ENCODE measurements around the gene FHIT.

The FHIT gene

DNA sequence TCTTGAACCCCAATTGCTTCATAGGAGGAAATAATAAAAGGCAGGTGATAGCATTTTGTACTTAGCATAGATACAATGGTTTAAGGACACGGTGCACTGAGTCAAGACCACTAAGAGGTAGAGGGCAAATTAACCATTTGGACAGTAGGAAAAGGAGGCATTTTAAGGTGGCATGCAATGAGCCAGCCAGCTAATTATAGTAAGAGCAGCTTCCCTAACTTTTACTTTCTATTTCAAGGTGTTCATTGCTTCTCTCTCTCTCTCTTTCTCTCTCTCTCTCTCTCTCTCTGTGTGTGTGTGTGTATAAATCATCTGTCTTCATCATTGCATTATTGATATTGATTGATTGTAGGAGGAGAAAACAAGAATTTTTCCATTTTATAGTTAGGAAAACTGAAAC lies 1461.0 kb downstream of the FHIT start:
- Histone ChIP-seq H3K4me3 (ENCODE audit: low read depth, low read length) (no peak overlapping the region), H3K9ac (ENCODE audit: low read depth, low read length) (no peak overlapping the region), H3K4me1 (ENCODE audit: control insufficient read depth, insufficient read depth, low read length) (no peaks in the 10 kb centered on the region), H3K9me3 (ENCODE audit: control insufficient read depth, insufficient read depth, low read length) (no peaks in the 10 kb centered on the region), H3K36me3 (ENCODE audit: control insufficient read depth, insufficient read depth, low read length) (no peaks in the 10 kb centered on the region), H3K27me3 (ENCODE audit: control insufficient read depth, insufficient read depth, low read length) (no peaks in the 10 kb centered on the region)

GRCh38 chr3:59788801-59789200 lies 1462.5 kb downstream of the FHIT start:
- no peaks in the 10 kb centered on the region for H3K36me3 ChIP-seq (ENCODE audit: control insufficient read depth, insufficient read depth, low read length)
- no peaks in the 10 kb centered on the region for H3K9me3 ChIP-seq (ENCODE audit: control insufficient read depth, insufficient read depth, low read length)
- no peak overlapping the region for H3K9ac ChIP-seq (ENCODE audit: low read depth, low read length)
- no peaks in the 10 kb centered on the region for H3K27me3 ChIP-seq (ENCODE audit: control insufficient read depth, insufficient read depth, low read length)
- no peak overlapping the region for H3K4me3 ChIP-seq (ENCODE audit: low read depth, low read length)
- H3K4me1 ChIP-seq (ENCODE audit: control insufficient read depth, insufficient read depth, low read length): peaks cover 6% of the 10 kb centered on the region

GRCh38 chr3:59788133-59788532 lies 1463.1 kb downstream of the FHIT start:
- no peaks in the 10 kb centered on the region for H3K36me3 ChIP-seq (ENCODE audit: control insufficient read depth, insufficient read depth, low read length)
- no peak overlapping the region for H3K4me3 ChIP-seq (ENCODE audit: low read depth, low read length)
- no peak overlapping the region for H3K9ac ChIP-seq (ENCODE audit: low read depth, low read length)
- H3K9me3 ChIP-seq (ENCODE audit: control insufficient read depth, insufficient read depth, low read length): no peaks in the 10 kb centered on the region
- H3K27me3 ChIP-seq (ENCODE audit: control insufficient read depth, insufficient read depth, low read length): no peaks in the 10 kb centered on the region
- peaks cover 6% of the 10 kb centered on the region for H3K4me1 ChIP-seq (ENCODE audit: control insufficient read depth, insufficient read depth, low read length)

- no peaks in the 10 kb centered on the region for H3K27me3 ChIP-seq (ENCODE audit: control insufficient read depth, insufficient read depth, low read length)
- no peaks in the 10 kb centered on the region for H3K9me3 ChIP-seq (ENCODE audit: control insufficient read depth, insufficient read depth, low read length)
- H3K9ac ChIP-seq (ENCODE audit: low read depth, low read length): no peak overlapping the region
- H3K36me3 ChIP-seq (ENCODE audit: control insufficient read depth, insufficient read depth, low read length): no peaks in the 10 kb centered on the region
- H3K4me1 ChIP-seq (ENCODE audit: control insufficient read depth, insufficient read depth, low read length): peaks cover 6% of the 10 kb centered on the region
- no peak overlapping the region for H3K4me3 ChIP-seq (ENCODE audit: low read depth, low read length)
Observed at GRCh38 chr3:59786374-59786773, 1464.9 kb downstream of the FHIT start.

- H3K9me3 ChIP-seq (ENCODE audit: control insufficient read depth, insufficient read depth, low read length): no peaks in the 10 kb centered on the region
- H3K9ac ChIP-seq (ENCODE audit: low read depth, low read length): no peak overlapping the region
- no peaks in the 10 kb centered on the region for H3K36me3 ChIP-seq (ENCODE audit: control insufficient read depth, insufficient read depth, low read length)
- H3K4me3 ChIP-seq (ENCODE audit: low read depth, low read length): no peak overlapping the region
- no peaks in the 10 kb centered on the region for H3K27me3 ChIP-seq (ENCODE audit: control insufficient read depth, insufficient read depth, low read length)
- peaks cover 6% of the 10 kb centered on the region for H3K4me1 ChIP-seq (ENCODE audit: control insufficient read depth, insufficient read depth, low read length)
Observed at GRCh38 chr3:59784164-59784563, 1467.1 kb downstream of the FHIT start.

DNA sequence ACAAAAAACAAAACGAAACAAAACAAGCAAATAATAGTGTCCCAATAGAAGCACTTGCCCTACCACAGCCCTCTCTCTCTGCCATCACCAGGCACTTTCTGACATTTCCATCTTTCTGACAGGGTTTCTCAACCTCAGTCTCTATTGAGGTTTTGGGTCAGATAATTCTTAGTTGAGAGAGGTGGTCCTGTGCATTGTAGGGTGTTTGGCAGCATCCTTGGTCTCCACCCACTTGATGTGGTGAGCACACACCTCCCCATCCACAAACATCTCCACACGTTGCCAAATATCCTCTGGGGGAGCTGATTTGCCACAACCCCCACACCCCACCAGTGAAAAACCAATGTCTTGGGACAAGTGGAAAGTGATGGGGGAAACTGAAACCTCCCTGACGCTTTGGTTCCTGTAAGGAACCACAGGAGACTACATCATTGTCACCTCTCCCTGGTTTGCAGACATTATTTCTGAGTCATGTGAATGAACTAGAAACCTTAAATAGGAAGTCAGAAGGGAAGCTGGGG lies 1467.7 kb downstream of the FHIT start:
- Histone ChIP-seq H3K9me3 (ENCODE audit: control insufficient read depth, insufficient read depth, low read length) (no peaks in the 10 kb centered on the region), H3K4me3 (ENCODE audit: low read depth, low read length) (no peak overlapping the region), H3K27me3 (ENCODE audit: control insufficient read depth, insufficient read depth, low read length) (no peaks in the 10 kb centered on the region), H3K4me1 (ENCODE audit: control insufficient read depth, insufficient read depth, low read length) (peaks cover 6% of the 10 kb centered on the region), H3K36me3 (ENCODE audit: control insufficient read depth, insufficient read depth, low read length) (no peaks in the 10 kb centered on the region), H3K9ac (ENCODE audit: low read depth, low read length) (no peak overlapping the region)

DNA sequence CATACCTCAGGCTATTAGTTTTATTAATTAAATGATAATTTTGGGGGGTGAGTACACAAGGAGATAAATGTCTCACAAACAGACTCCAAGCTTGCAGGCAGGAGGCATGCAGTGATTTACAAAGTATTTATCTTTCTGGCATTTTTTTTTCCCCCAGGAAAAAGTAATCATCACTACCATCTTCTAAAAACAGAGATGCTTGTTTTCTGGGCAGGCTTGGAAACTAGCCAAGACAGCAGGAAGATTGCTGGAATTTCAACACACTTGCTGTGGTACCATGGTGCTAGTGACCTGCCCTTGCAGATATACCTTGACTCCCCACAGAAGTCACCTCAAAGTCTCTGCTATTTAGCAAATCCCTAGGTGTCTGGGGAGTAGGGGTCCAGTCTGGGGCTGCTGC lies 1468.6 kb downstream of the FHIT start:
- Histone ChIP-seq H3K9me3 (ENCODE audit: control insufficient read depth, insufficient read depth, low read length) (no peaks in the 10 kb centered on the region), H3K4me3 (ENCODE audit: low read depth, low read length) (no peak overlapping the region), H3K27me3 (ENCODE audit: control insufficient read depth, insufficient read depth, low read length) (no peaks in the 10 kb centered on the region), H3K9ac (ENCODE audit: low read depth, low read length) (no peak overlapping the region), H3K4me1 (ENCODE audit: control insufficient read depth, insufficient read depth, low read length) (peaks cover 6% of the 10 kb centered on the region), H3K36me3 (ENCODE audit: control insufficient read depth, insufficient read depth, low read length) (no peaks in the 10 kb centered on the region)

DNA sequence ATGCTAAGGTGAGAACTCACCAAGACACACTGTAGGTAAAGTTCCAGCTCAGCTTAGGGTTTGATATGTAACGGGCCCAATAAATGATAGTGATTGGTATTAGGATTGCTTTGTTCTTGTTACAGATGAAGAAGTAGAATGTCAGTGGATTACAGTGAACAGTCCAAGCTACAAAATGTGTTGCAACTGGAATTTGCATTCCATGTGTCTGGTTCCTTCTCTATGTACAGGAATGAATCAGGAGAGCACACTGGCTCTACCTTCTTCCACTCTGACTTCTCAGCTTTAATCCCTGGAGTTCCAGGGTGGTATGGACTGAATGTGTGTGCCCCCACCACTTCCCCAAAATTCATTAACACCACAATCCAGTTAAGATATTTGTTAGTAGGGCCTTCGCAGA lies 1471.0 kb downstream of the FHIT start:
- Histone ChIP-seq H3K4me1 (ENCODE audit: control insufficient read depth, insufficient read depth, low read length) (peaks cover 6% of the 10 kb centered on the region), H3K4me3 (ENCODE audit: low read depth, low read length) (no peak overlapping the region), H3K9me3 (ENCODE audit: control insufficient read depth, insufficient read depth, low read length) (no peaks in the 10 kb centered on the region), H3K9ac (ENCODE audit: low read depth, low read length) (no peak overlapping the region), H3K36me3 (ENCODE audit: control insufficient read depth, insufficient read depth, low read length) (no peaks in the 10 kb centered on the region), H3K27me3 (ENCODE audit: control insufficient read depth, insufficient read depth, low read length) (no peaks in the 10 kb centered on the region)

- peaks cover 4% of the 10 kb centered on the region for H3K4me1 ChIP-seq (ENCODE audit: control insufficient read depth, insufficient read depth, low read length)
- H3K36me3 ChIP-seq (ENCODE audit: control insufficient read depth, insufficient read depth, low read length): no peaks in the 10 kb centered on the region
- H3K4me3 ChIP-seq (ENCODE audit: low read depth, low read length): no peak overlapping the region
- no peaks in the 10 kb centered on the region for H3K27me3 ChIP-seq (ENCODE audit: control insufficient read depth, insufficient read depth, low read length)
- H3K9me3 ChIP-seq (ENCODE audit: control insufficient read depth, insufficient read depth, low read length): no peaks in the 10 kb centered on the region
- H3K9ac ChIP-seq (ENCODE audit: low read depth, low read length): no peak overlapping the region
Observed at GRCh38 chr3:59779260-59779659, 1472.0 kb downstream of the FHIT start.

DNA sequence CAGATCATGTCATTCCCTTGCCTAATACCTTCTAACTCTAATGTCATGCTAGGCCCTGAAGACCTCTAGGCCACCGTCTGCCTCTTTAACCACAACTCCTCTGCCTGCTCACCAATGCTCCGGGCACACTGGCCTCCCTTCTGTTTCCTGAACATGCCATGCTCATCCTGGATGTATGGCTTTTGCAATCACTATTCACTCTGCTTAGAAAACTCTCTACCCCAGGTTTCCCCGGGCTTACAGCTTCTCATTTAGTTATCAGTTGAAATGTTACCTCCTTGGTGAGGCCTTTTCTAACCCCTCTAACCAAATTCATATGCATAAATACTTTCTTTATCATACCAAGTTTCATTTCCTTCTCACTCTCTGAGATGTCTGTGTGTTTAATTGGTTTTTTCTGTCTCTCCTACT lies 1473.6 kb downstream of the FHIT start:
- H3K4me1 ChIP-seq (ENCODE audit: control insufficient read depth, insufficient read depth, low read length): no peaks in the 10 kb centered on the region
- no peak overlapping the region for H3K9ac ChIP-seq (ENCODE audit: low read depth, low read length)
- H3K27me3 ChIP-seq (ENCODE audit: control insufficient read depth, insufficient read depth, low read length): no peaks in the 10 kb centered on the region

GRCh38 chr3:59777066-59777465 lies 1474.2 kb downstream of the FHIT start:
- H3K4me1 ChIP-seq (ENCODE audit: control insufficient read depth, insufficient read depth, low read length): peaks cover under 1% of the 10 kb centered on the region
- no peaks in the 10 kb centered on the region for H3K9me3 ChIP-seq (ENCODE audit: control insufficient read depth, insufficient read depth, low read length)
- H3K27me3 ChIP-seq (ENCODE audit: control insufficient read depth, insufficient read depth, low read length): no peaks in the 10 kb centered on the region
- H3K36me3 ChIP-seq (ENCODE audit: control insufficient read depth, insufficient read depth, low read length): no peaks in the 10 kb centered on the region
- H3K9ac ChIP-seq (ENCODE audit: low read depth, low read length): no peak overlapping the region
- no peak overlapping the region for H3K4me3 ChIP-seq (ENCODE audit: low read depth, low read length)

More for the DNA sequence above, 1473.6 kb downstream of the FHIT start:
- Histone ChIP-seq H3K36me3 (ENCODE audit: control insufficient read depth, insufficient read depth, low read length) (no peaks in the 10 kb centered on the region), H3K9me3 (ENCODE audit: control insufficient read depth, insufficient read depth, low read length) (no peaks in the 10 kb centered on the region), H3K4me3 (ENCODE audit: low read depth, low read length) (no peak overlapping the region)

DNA sequence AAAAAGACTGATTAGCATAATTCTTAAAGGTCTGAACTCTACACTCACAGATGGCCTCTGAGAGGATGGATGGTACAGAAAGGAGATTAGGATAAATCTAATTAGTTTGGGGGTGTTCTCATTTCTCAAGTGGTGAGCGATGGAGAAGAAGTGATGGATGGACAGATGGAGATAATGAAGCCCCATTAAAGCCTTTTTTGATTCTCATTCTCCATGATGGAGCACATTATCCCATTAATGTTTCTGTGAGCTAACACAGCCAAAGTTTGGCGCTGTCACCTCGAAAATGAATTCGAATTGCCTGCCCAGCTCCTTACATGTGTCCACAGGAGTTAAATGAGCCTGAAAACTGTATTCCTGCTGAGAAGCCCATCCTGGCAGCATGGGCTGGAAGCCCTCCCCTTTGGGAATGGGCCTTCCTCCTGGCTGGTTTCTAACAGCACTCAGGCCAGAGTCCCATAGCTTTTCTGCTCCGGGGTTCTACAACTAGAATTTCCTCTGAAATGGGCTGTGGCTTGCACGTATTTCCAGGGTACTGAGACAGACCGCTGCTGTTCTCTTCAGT lies 1475.4 kb downstream of the FHIT start:
- Histone ChIP-seq H3K4me1 (ENCODE audit: control insufficient read depth, insufficient read depth, low read length) (peaks cover 2% of the 10 kb centered on the region), H3K36me3 (ENCODE audit: control insufficient read depth, insufficient read depth, low read length) (no peaks in the 10 kb centered on the region)

More for the DNA sequence above, 1475.4 kb downstream of the FHIT start:
- H3K9me3 ChIP-seq (ENCODE audit: control insufficient read depth, insufficient read depth, low read length): no peaks in the 10 kb centered on the region
- H3K27me3 ChIP-seq (ENCODE audit: control insufficient read depth, insufficient read depth, low read length): no peaks in the 10 kb centered on the region
- H3K9ac ChIP-seq (ENCODE audit: low read depth, low read length): no peak overlapping the region
- H3K4me3 ChIP-seq (ENCODE audit: low read depth, low read length): no peak overlapping the region
